Naive thymus-derived CD8-positive, alpha-beta T cell (primary cell): ENCODE results near the gene SLC66A2. TPM values are rescaled to one million over a fixed set of nuclear protein-coding genes. Genes with fewer than 3 reads are reported as not detected.
"Not testable (repeated sequence)": the region's sequence is repeated elsewhere in the genome, so short reads cannot be mapped to it uniquely, and the experiment has no call there.

Source experiments
- ATAC-seq, 2 donors: fragments of 150-1000 bp; cut with Tn5 transposase in 1 of 2; sonication (Bioruptor Pico), chemical (Tn5 transposase) in 1 of 2; 1 replicate in 1 of 2; 2 replicates in 1 of 2; pipeline ENCODE4 v1.10.0; 2021; ENCODE audit warnings: mild to moderate bottlenecking in 2 of 2, moderate library complexity in 2 of 2
- POLR2A ChIA-PET: fragments of 350-600 bp; sonication (Branson Sonifier 250); formaldehyde crosslinking; loops from one replicate; lab custom pipeline; 2021; ENCODE audit warnings: antibody characterized with exemption; lab: Charles Lee
- DNase-seq, 10 donors: peaks; one replicate each; pipeline versions ENCODE4 v3.0.0 to v3.0.0-alpha.2; 2020 to 2022
- H3K27ac Mint-ChIP-seq, 10 donors: one replicate each; pipeline ENCODE4 v1.8.0; 2020 to 2022; ENCODE audit warnings: mild to moderate bottlenecking in 10 of 10, mixed read lengths in 10 of 10, moderate library complexity in 4 of 10, inconsistent platforms in 1 of 10
- H3K27me3 Mint-ChIP-seq, 5 donors: one replicate each; pipeline ENCODE4 v1.8.0; 2021 to 2022; ENCODE audit warnings: mixed read lengths in 5 of 5
- H3K36me3 Mint-ChIP-seq, 3 donors: one replicate each; pipeline ENCODE4 v1.8.0; 2020 to 2022; ENCODE audit warnings: mixed read lengths in 3 of 3, mild to moderate bottlenecking in 2 of 3, inconsistent platforms in 1 of 3
- H3K4me1 Mint-ChIP-seq, 4 donors: one replicate each; pipeline ENCODE4 v1.8.0; 2021 to 2022; ENCODE audit warnings: mixed read lengths in 4 of 4
- H3K4me3 Mint-ChIP-seq, 10 donors: one replicate each; pipeline ENCODE4 v1.8.0; 2020 to 2022; ENCODE audit warnings: mild to moderate bottlenecking in 10 of 10, mixed read lengths in 10 of 10, moderate library complexity in 6 of 10, inconsistent platforms in 1 of 10
- H3K9me3 Mint-ChIP-seq, 9 donors: one replicate each; pipeline ENCODE4 v1.8.0; 2020 to 2022; ENCODE audit warnings: mixed read lengths in 9 of 9, mild to moderate bottlenecking in 3 of 9, inconsistent platforms in 1 of 9, moderate library complexity in 1 of 9
- polyA plus RNA-seq, 3 donors: library from polyadenylated mRNA; unstranded; fragments of 300-500 nt; fragmentation: Illumina TruSeq; gene quantifications; one replicate each; pipeline ENCODE4 v1.2.3, GENCODE V29; 2021
- total RNA-seq, 8 experiments: library from RNA in 2 of 8; stranded (reverse) in 2 of 8; gene quantifications; one replicate each; pipeline ENCODE4 v1.2.3 and lab custom pipeline; 2021 to 2026

Gene SLC66A2
- total RNA-seq (10 to 100 TPM; 31.8 to 38.7 TPM), polyA plus RNA-seq (10 to 100 TPM; 14.1 to 22.0 (median 19.4) TPM), total RNA-seq (lab: John Stamatoyannopoulos, UW) (33.7 to 53.1 (median 35.3) reads per million in 6 experiments)

GRCh38 chr18:79951545-79952455, at the start of gene SLC66A2:
SLC66A2 (minus strand) TSS chr18:79951653; CDS start chr18:79950926, 727 bp downstream.
- peak; percentile 85 to 98 (median 91) for DNase-seq
- Mint-ChIP-seq H3K27me3 (no peaks in the 10 kb centered on the region), H3K4me3 (peak within 1 kb of the TSS; percentile 77 to 93 (median 86)), H3K36me3 (peaks cover 0 to 11% (median 2%) of the 10 kb centered on the region in 3 donors), H3K4me1 (peaks cover 11 to 38% (median 25%) of the 10 kb centered on the region in 4 donors), H3K9me3 (no peaks in the 10 kb centered on the region), H3K27ac (peak within 1 kb of the TSS; percentile 68 to 93 (median 83))
- POLR2A ChIA-PET: interaction anchor here (0.6 to 4.3 kb wide), 9 partner anchors 8 to 299 kb away, joined by 3 to 30 read pairs (median 9); partner anchors contain the start of genes HSBP1L1, RBFA and TXNL4A
- peak; percentile 86 to 91 for ATAC-seq

DNA sequence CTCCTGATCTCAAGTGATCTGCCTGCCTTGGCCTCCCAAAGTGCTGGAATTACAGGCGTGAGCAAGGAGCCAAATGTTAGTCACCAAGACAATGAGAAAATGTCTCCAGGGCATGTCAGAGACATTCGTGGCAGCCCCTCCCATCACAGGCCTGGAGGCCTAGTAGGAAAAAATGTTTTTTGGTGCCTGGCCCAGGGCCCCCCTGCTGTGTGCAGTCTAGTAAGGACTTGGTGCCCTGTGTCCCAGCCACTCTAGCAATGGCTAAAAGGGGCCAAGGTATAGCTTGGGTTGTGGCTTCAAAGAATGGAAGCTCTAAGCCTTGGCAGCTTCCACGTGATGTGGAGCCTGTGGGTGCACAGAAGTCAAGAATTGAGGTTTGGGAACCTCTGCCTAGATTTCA, 49.4 kb upstream of the SLC66A2 start:
- Mint-ChIP-seq H3K27ac (no peak overlapping the region), H3K27me3 (peaks cover 0 to 4% (median 0%) of the 10 kb centered on the region in 5 donors), H3K36me3 (peaks cover 0 to 16% (median 12%) of the 10 kb centered on the region in 3 donors), H3K4me3 (no peak overlapping the region), H3K9me3 (peaks cover 5 to 24% (median 12%) of the 10 kb centered on the region in 9 donors), H3K4me1 (no peaks in the 10 kb centered on the region)
- ATAC-seq (no peak), DNase-seq (no peak)
- POLR2A ChIA-PET: no interaction called here

DNA sequence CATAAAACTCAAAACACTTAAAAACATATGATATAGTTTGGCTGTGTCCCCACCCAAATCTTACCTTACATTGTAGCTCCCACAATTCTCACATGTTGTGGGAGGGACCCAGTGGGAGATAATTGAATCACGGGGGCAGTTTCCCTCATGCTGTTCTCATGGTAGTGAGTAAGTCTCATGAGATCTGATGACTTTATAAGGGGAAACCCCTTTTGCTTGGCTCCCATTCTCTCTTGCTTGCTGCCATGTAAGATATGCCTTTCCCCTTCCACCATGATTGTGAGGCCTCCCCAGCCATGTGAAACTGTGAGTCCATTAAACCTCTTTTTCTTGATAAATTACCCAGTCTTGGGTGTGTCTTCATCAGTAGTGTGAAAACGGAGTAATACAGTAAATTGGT, 48.2 kb upstream of the SLC66A2 start:
- H3K27ac Mint-ChIP-seq: not testable (repeated sequence)

DNA sequence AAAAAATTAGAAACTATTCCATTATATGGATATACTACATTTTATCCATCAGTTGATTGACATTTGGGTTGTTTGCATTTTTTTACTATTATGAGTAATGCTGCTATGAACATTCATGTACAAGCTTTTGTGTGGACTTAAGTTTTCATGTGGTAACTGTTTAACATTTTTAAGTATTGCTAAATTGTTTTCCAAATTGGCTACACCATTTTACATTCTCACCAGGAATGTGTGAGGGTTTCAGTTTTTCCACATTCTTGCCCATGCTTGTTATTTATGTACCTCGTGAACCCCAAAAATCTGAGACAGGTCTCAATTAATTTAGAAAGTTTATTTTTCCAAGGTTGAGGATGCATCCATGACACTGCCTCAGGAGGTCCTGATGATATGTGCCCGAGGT, 40.0 kb upstream of the SLC66A2 start:
- DNase-seq (no peak), ATAC-seq (no peak)
- POLR2A ChIA-PET: no interaction called here
- H3K9me3 Mint-ChIP-seq: no peaks in the 10 kb centered on the region
- peaks cover 0 to 1% (median 0%) of the 10 kb centered on the region in 5 donors for H3K27me3 Mint-ChIP-seq
- H3K36me3 Mint-ChIP-seq: peaks cover 0 to 5% (median 0%) of the 10 kb centered on the region in 3 donors
- no peak overlapping the region for H3K4me3 Mint-ChIP-seq
- H3K27ac Mint-ChIP-seq: peak overlapping the region in 1 of 10 donors; percentile 63
- H3K4me1 Mint-ChIP-seq: peaks cover 8 to 18% (median 14%) of the 10 kb centered on the region in 4 donors

More for the DNA sequence above, 48.2 kb upstream of the SLC66A2 start:
- peaks cover 5 to 24% (median 12%) of the 10 kb centered on the region in 9 donors for H3K9me3 Mint-ChIP-seq
- ATAC-seq, DNase-seq, H3K4me1 Mint-ChIP-seq, H3K27me3 Mint-ChIP-seq, POLR2A ChIA-PET, H3K4me3 Mint-ChIP-seq: not testable (repeated sequence)
- H3K36me3 Mint-ChIP-seq: peaks cover 0 to 16% (median 12%) of the 10 kb centered on the region in 3 donors

DNA sequence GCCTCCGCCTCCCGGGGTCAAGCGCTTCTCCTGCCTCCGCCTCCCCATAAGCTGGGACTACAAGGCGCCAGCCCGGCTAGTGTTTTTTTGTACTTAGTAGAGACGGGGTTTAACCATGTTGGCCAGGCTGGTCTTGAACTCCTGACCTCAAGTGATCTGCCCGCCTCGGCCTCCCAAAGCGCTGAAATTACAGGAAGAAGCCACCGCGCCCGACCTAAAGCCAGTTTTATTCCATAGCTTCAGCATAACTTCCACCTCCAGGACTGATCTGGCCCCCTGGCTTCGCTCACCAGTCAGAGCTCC, 37.7 kb upstream of the SLC66A2 start:
- DNase-seq (no peak), ATAC-seq (no peak)
- H3K9me3 Mint-ChIP-seq: no peaks in the 10 kb centered on the region
- peak overlapping the region; percentile 77 to 98 (median 97) for H3K27ac Mint-ChIP-seq
- peaks cover 11 to 38% (median 34%) of the 10 kb centered on the region in 4 donors for H3K4me1 Mint-ChIP-seq
- POLR2A ChIA-PET: interaction anchor here (1.0 to 3.5 kb wide), 7 partner anchors 25 to 159 kb away, joined by 3 to 21 read pairs (median 4); partner anchors contain the start of genes HSBP1L1, RBFA and SLC66A2
- H3K4me3 Mint-ChIP-seq: peak overlapping the region; percentile 84 to 97 (median 93)
- H3K36me3 Mint-ChIP-seq: peaks cover 0 to 26% (median 0%) of the 10 kb centered on the region in 3 donors
- H3K27me3 Mint-ChIP-seq: no peaks in the 10 kb centered on the region

GRCh38 chr18:79988451-79989194, 37.2 kb upstream of the SLC66A2 start, which contains the start of gene TXNL4A:
TXNL4A (minus strand) TSS chr18:79988563; CDS start chr18:79988392, 171 bp downstream.
- DNase-seq (peak in 9 of 10 donors; percentile 78 to 91 (median 84)), ATAC-seq (peak; percentile 90 to 93)
- Mint-ChIP-seq H3K27ac (peak within 1 kb of the TSS; percentile 92 to 98 (median 97)), H3K36me3 (peaks cover 0 to 31% (median 0%) of the 10 kb centered on the region in 3 donors), H3K4me1 (peaks cover 16 to 43% (median 39%) of the 10 kb centered on the region in 4 donors), H3K9me3 (no peaks in the 10 kb centered on the region), H3K27me3 (no peaks in the 10 kb centered on the region), H3K4me3 (peak within 1 kb of the TSS; percentile 84 to 97 (median 93))
- POLR2A ChIA-PET: interaction anchor here (0.9 to 3.5 kb wide), 9 partner anchors 24 to 309 kb away, joined by 3 to 21 read pairs (median 3); partner anchors contain the start of genes HSBP1L1, RBFA and SLC66A2

- POLR2A ChIA-PET: interaction anchor here (0.9 to 3.5 kb wide), 6 partner anchors 23 to 309 kb away, joined by 3 to 21 read pairs (median 4); partner anchors contain the start of genes HSBP1L1, RBFA and SLC66A2
- peaks cover 0 to 31% (median 0%) of the 10 kb centered on the region in 3 donors for H3K36me3 Mint-ChIP-seq
- no peaks in the 10 kb centered on the region for H3K9me3 Mint-ChIP-seq
- peak overlapping the region; percentile 82 to 98 (median 90) for H3K27ac Mint-ChIP-seq
- ATAC-seq (peak; percentile 75 to 78), DNase-seq (peak; percentile 55 to 81 (median 66))
- H3K27me3 Mint-ChIP-seq: no peaks in the 10 kb centered on the region
- peak overlapping the region; percentile 84 to 97 (median 87) for H3K4me3 Mint-ChIP-seq
- H3K4me1 Mint-ChIP-seq: peaks cover 16 to 49% (median 45%) of the 10 kb centered on the region in 4 donors
Observed at GRCh38 chr18:79988071-79988450, 36.6 kb upstream of the SLC66A2 start.

DNA sequence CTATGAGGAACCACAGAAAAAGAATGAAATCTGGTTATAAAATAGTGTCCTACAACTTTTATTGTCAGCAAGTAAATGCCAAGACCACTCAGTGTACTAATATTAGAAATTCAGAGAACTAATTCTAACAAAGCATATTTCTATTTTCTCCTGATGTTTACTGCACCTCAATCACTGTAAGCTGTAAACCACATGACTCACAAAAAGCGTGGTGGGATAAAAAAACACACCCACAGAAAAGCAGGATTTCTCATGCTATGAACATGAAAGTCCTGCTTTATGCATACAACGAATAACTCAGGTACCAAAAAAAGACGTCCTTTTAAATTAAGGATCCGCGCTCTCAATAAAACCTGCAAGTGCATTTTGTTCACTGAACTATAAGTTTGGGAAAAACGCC, 36.1 kb upstream of the SLC66A2 start:
- no peaks in the 10 kb centered on the region for H3K27me3 Mint-ChIP-seq
- peaks cover 0 to 32% (median 0%) of the 10 kb centered on the region in 3 donors for H3K36me3 Mint-ChIP-seq
- no peaks in the 10 kb centered on the region for H3K9me3 Mint-ChIP-seq
- peak overlapping the region; percentile 84 to 97 (median 87) for H3K4me3 Mint-ChIP-seq
- ATAC-seq (no peak), DNase-seq (peak in 1 of 10 donors; percentile 10)
- H3K4me1 Mint-ChIP-seq: peaks cover 17 to 54% (median 50%) of the 10 kb centered on the region in 4 donors
- peak overlapping the region; percentile 81 to 98 (median 88) for H3K27ac Mint-ChIP-seq
- POLR2A ChIA-PET: interaction anchor here (0.5 to 3.5 kb wide), 7 partner anchors 23 to 308 kb away, joined by 3 to 21 read pairs (median 6); partner anchors contain the start of genes HSBP1L1, RBFA and SLC66A2

DNA sequence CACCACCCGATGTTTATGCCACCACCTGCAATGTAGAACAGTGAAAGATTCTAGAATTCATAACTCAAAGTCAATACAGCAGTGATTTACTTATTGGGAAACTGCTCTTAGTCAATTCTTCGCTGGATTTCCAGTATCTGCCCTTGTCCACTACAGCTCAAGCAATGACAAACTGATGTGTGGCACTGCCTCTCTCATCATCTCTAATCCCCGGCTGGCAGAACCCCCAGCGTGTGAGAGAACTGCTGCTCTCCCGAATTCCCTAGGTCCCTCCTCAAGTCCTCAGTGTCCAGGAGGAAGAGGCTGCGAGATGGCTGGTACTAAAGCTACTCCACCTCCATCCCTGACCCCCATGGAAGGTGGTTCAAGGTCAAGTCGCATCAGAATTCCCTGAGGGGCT, 35.3 kb upstream of the SLC66A2 start:
- DNase-seq (no peak), ATAC-seq (no peak)
- POLR2A ChIA-PET: interaction anchor here (1.1 to 3.5 kb wide), 4 partner anchors 22 to 47 kb away, joined by 4 to 21 read pairs (median 12); partner anchors contain the start of genes HSBP1L1, RBFA and SLC66A2
- H3K36me3 Mint-ChIP-seq: peaks cover 0 to 40% (median 0%) of the 10 kb centered on the region in 3 donors
- H3K4me1 Mint-ChIP-seq: peaks cover 24 to 62% (median 58%) of the 10 kb centered on the region in 4 donors
- no peaks in the 10 kb centered on the region for H3K9me3 Mint-ChIP-seq
- no peaks in the 10 kb centered on the region for H3K27me3 Mint-ChIP-seq
- peak overlapping the region; percentile 84 to 97 (median 87) for H3K4me3 Mint-ChIP-seq
- peak overlapping the region; percentile 81 to 98 (median 88) for H3K27ac Mint-ChIP-seq

GRCh38 chr18:79985172-79985571, 33.7 kb upstream of the SLC66A2 start:
- DNase-seq (no peak), ATAC-seq (no peak)
- peak overlapping the region in 8 of 10 donors; percentile 32 to 84 (median 53) for H3K4me3 Mint-ChIP-seq
- H3K27me3 Mint-ChIP-seq: no peaks in the 10 kb centered on the region
- H3K9me3 Mint-ChIP-seq: no peaks in the 10 kb centered on the region
- H3K4me1 Mint-ChIP-seq: peaks cover 28 to 75% (median 69%) of the 10 kb centered on the region in 4 donors
- POLR2A ChIA-PET: interaction anchor here (0.6 to 1.3 kb wide), 4 partner anchors 19 to 100 kb away, joined by 3 to 4 read pairs (median 4); partner anchors contain the start of gene HSBP1L1
- peak overlapping the region in 6 of 10 donors; percentile 1 to 70 (median 39) for H3K27ac Mint-ChIP-seq
- peaks cover 0 to 45% (median 0%) of the 10 kb centered on the region in 3 donors for H3K36me3 Mint-ChIP-seq

DNA sequence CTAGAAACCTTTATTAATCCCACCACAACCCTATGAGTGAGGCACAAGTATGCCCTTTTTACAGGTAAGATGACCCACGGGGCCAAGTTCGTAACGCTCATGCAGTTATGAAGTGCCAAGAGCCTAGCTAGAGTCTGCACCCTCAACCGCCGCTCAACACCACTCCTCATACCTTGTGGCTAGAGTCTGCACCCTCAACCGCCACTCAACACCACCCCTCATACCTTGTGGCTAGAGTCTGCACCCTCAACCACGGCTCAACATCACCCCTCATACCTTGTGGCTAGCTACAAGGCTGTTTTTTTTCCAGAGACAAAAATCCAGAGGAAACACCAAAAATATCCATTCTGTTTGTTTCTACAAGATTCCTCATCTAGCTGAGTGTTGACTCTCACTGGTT, 32.3 kb upstream of the SLC66A2 start:
- peaks cover 0 to 55% (median 0%) of the 10 kb centered on the region in 3 donors for H3K36me3 Mint-ChIP-seq
- H3K27me3 Mint-ChIP-seq: no peaks in the 10 kb centered on the region
- POLR2A ChIA-PET: interaction anchor here (1.1 to 1.2 kb wide), 2 partner anchors 50 to 70 kb away, joined by 3 to 4 read pairs; no protein-coding TSS in a partner anchor
- H3K4me3 Mint-ChIP-seq: peak overlapping the region; percentile 37 to 84 (median 65)
- no peak for DNase-seq
- H3K4me1 Mint-ChIP-seq: peaks cover 32 to 81% (median 79%) of the 10 kb centered on the region in 4 donors
- peak overlapping the region in 9 of 10 donors; percentile 37 to 93 (median 83) for H3K27ac Mint-ChIP-seq
- no peak for ATAC-seq
- H3K9me3 Mint-ChIP-seq: no peaks in the 10 kb centered on the region
